Cardiac muscle cell (in vitro differentiated cells and primary cell): ENCODE results near the gene SKI. TPM values are rescaled to one million over a fixed set of nuclear protein-coding genes. Genes with fewer than 3 reads are reported as not detected.
"Not testable (repeated sequence)": the region's sequence is repeated elsewhere in the genome, so short reads cannot be mapped to it uniquely, and the experiment has no call there.

Source experiments
- DNase-seq, 2 donors: peaks; one replicate each; pipeline versions ENCODE4 v3.0.0 to v3.0.0-alpha.2; 2010 to 2017; ENCODE audit warnings: low read depth in 1 of 2, low spot score in 1 of 2
- H3K27ac ChIP-seq: fragments of 200-600 bp; sonication (generic); 2 replicates; pipeline ENCODE4 v1.5.1; 2016
- H3K27me3 ChIP-seq: fragments of 200-600 bp; sonication (generic); 2 replicates; pipeline ENCODE4 v1.6.0; 2016; ENCODE audit warnings: control low read depth
- H3K36me3 ChIP-seq: fragments of 200-600 bp; sonication (generic); 2 replicates; pipeline ENCODE4 v1.5.1; 2016; ENCODE audit warnings: control low read depth
- H3K4me1 ChIP-seq: fragments of 200-600 bp; sonication (generic); 2 replicates; pipeline ENCODE4 v1.8.1; 2017; ENCODE audit warnings: low read depth, mild to moderate bottlenecking, mixed run types
- H3K4me3 ChIP-seq: fragments of 200-600 bp; sonication (generic); 2 replicates; pipeline ENCODE4 v1.5.1; 2016; ENCODE audit warnings: mild to moderate bottlenecking
- H3K9me3 ChIP-seq: fragments of 200-600 bp; sonication (generic); 2 replicates; pipeline ENCODE4 v1.5.1; 2017; ENCODE audit warnings: low read depth, mild to moderate bottlenecking, control low read depth
- polyA plus RNA-seq: library from polyadenylated mRNA; unstranded; fragments of >200 nt; fragmentation: Nextera tagmentation; extraction: Ambion mirVana; gene quantifications from 2 replicates; pipeline ENCODE4 v1.2.1, GENCODE V29; 2016
- total RNA-seq: library from RNA; depleted of rRNA; stranded (reverse); fragments of >200 nt; gene quantifications from 2 replicates; pipeline ENCODE4 v1.2.3, GENCODE V29; 2016
- TF ChIP-seq, protein P1 (sequence below): IDR thresholded peaks from 2 replicates; pipeline ENCODE4 v1.5.1; 2012; ENCODE audit warnings: low read depth, mild to moderate bottlenecking, low read length

SKI gene
- total and polyA plus RNA-seq, 2 experiments from 2014 or later: 2.7 to 31.9 TPM

DNA sequence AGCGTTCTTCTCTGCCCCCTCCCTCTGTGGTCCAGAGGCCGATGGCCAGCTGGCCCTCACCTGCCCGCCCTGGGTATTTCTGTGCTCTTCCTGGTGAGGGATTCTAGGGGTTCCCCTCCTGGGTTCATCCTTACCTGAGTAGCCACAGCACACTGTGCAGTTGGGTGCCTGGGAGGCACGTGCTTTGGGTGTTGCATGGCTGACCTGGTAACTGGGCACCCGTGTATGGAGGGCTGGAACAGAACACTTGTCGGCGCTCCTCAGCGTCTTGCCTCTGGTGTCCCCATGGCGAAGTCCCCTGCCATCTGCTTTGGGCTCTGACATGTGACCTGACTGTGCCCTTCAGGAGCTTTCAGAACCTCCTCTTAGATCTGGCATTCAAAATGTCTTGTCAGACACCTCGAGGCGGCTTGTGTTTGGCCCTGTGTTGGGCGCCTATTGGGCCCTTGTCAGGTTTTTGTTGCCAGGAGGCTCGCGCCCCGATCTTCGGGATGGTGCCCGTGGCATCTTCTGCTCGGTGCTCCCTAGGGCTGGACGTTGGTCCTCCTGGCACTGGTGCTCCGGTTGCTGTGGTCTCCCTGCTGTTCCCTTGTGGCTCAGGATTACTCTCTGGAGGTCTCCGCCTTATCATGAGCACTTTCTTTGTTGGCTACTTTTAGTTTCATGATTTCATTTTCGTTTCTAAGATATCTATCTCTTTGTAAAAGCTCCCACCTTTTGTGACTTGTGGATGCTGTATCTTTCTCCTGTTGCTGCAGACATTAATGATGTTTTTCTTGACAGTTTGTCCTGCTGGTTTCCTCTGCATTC is 28.5 kb downstream of the SKI start:
- H3K4me3 ChIP-seq: no peak overlapping the region
- DNase-seq: no peak
- TF ChIP-seq, protein P1, sequence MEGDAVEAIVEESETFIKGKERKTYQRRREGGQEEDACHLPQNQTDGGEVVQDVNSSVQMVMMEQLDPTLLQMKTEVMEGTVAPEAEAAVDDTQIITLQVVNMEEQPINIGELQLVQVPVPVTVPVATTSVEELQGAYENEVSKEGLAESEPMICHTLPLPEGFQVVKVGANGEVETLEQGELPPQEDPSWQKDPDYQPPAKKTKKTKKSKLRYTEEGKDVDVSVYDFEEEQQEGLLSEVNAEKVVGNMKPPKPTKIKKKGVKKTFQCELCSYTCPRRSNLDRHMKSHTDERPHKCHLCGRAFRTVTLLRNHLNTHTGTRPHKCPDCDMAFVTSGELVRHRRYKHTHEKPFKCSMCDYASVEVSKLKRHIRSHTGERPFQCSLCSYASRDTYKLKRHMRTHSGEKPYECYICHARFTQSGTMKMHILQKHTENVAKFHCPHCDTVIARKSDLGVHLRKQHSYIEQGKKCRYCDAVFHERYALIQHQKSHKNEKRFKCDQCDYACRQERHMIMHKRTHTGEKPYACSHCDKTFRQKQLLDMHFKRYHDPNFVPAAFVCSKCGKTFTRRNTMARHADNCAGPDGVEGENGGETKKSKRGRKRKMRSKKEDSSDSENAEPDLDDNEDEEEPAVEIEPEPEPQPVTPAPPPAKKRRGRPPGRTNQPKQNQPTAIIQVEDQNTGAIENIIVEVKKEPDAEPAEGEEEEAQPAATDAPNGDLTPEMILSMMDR: no peak
- no peaks in the 10 kb centered on the region for H3K36me3 ChIP-seq
- no peaks in the 10 kb centered on the region for H3K27me3 ChIP-seq
- H3K9me3 ChIP-seq: no peaks in the 10 kb centered on the region
- no peak overlapping the region for H3K27ac ChIP-seq
- H3K4me1 ChIP-seq: no peaks in the 10 kb centered on the region

DNA sequence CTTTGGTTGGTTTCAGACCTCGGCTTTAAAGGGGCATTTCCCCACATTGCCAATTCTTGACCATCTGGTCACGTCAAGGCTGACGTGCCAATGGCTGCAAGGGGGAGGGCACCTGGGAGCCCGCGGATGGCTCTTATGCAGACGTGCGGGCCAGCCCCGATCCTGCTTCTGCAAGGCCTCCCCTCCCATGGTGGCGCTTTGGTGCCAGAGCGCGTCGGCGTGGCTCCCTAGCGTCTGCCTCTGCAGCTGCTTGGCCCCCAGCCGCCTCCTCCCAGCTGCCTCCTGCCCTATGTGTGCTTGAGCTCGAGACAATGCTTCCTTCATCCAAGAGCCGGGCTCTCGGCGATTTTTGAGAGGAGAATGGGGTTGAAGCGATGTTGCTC is 29.1 kb downstream of the SKI start:
- peak in 1 of 2 donors; percentile 36 for DNase-seq
- Histone ChIP-seq H3K4me1 (no peaks in the 10 kb centered on the region), H3K27me3 (no peaks in the 10 kb centered on the region), H3K27ac (no peak overlapping the region), H3K4me3 (no peak overlapping the region), H3K9me3 (no peaks in the 10 kb centered on the region), H3K36me3 (no peaks in the 10 kb centered on the region)
- TF ChIP-seq, protein P1: no peak

DNA sequence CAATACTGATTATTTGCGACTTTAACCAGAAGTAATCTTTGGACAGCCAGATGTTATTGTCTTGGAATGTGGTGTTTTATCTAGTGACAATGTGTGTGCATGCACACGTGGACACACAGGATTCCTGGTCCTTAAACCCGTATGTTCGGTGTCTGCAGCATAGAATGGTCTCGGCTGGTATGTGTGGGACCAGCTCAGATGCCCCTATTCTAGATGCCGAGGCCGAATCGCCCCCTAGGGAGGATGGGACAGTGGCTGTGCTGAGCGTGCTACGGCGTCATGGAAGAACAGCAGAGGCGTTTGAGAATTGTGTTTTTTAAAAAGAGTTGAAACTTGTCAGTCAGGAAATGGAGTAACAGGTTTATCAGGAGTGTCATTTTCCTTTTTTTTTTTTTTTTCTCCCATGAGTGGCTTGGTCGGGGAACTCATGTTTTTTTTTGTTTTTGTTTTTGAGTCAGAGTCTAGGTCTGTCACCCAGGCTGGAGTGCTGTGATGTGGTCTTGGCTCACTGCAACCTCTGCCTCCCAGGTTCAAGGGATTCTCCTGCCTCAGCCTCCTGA is 30.1 kb downstream of the SKI start:
- TF ChIP-seq, protein P1: no peak
- no peak overlapping the region for H3K27ac ChIP-seq
- H3K4me3 ChIP-seq: no peak overlapping the region
- H3K9me3 ChIP-seq: no peaks in the 10 kb centered on the region
- DNase-seq: no peak
- H3K36me3 ChIP-seq: no peaks in the 10 kb centered on the region
- no peaks in the 10 kb centered on the region for H3K4me1 ChIP-seq
- no peaks in the 10 kb centered on the region for H3K27me3 ChIP-seq

DNA sequence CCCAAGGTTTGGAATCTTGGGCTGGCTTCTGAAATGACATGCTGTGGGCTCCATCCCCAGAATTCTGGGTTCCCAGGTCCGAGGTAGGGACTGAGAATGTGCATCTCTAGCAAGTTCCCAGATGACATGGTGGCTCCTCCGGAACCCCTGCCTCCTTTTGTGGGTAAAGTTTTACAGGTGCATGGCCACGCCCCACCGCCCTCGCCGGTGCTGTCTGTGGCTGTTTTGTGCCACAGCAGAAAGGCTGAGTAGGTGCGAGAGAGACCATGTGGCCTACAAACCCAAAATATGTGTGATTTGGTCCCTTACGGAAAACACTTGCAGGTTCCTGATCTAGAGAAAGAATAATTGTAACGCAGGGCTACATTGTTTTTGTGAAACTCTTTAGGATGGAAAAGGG is 30.9 kb downstream of the SKI start:
- Histone ChIP-seq H3K4me1 (no peaks in the 10 kb centered on the region), H3K9me3 (no peaks in the 10 kb centered on the region), H3K27me3 (no peaks in the 10 kb centered on the region), H3K27ac (peak overlapping the region; percentile 12), H3K36me3 (no peaks in the 10 kb centered on the region), H3K4me3 (no peak overlapping the region)
- no peak for DNase-seq
- TF ChIP-seq, protein P1: no peak

DNA sequence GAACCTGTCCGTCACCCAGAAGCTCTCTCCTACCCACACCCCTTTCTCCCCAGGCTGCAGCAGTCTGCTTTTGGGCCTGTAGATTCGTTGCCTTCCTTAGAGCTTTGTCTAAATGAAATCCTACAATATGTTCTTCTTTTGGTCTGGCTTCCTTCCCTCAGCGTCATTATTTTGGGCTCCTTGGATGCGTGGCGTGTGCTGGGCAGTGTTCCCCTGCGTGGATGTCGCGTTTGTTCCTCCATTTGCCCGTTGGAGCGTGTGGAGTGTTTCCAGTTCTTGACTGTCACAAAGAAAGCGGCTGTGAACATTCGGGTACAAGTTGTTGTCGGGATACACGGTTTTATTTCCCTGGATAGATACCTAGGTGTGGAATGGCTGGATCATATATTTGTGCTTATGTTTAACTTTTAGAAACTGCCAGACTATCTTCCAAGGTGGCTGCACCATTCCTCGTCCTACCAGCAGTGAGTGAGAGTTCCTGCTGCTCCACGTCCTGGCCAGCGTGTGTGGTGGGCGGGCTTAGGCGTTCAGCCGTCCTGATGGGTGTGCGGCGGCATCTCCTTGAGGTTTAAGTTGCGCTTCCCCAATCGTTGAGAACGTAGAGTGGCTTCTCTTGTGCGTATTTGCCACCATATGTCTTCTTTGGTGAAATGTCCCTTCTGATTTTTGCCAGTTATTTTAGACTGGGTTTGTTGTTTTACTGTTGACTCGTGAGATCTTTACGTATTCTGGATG is 31.7 kb downstream of the SKI start:
- Histone ChIP-seq H3K27ac (no peak overlapping the region), H3K4me1 (no peaks in the 10 kb centered on the region), H3K9me3 (no peaks in the 10 kb centered on the region), H3K4me3 (no peak overlapping the region), H3K27me3 (no peaks in the 10 kb centered on the region), H3K36me3 (no peaks in the 10 kb centered on the region)
- TF ChIP-seq, protein P1: no peak
- no peak for DNase-seq

DNA sequence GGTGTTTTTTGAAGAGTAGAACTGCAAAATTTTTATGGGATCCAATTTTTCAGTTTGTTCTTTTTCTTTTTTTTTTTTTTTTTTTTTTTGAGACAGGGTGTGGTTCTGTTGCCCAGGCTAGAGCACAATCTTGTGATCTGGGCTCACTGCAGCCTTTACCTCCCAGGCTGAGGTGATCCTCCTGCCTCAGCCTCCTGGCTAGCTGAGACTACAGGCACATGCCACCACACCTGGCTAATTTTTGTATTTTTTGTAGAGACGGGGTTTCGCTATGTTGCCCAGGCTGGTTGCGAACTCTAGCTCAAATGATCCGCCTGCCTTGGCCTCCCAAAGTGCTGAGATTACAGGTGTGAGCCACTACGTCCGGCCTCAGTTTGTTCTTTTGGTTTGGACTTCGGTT is 32.4 kb downstream of the SKI start:
- H3K9me3 ChIP-seq, H3K27ac ChIP-seq, H3K4me1 ChIP-seq, H3K27me3 ChIP-seq, H3K36me3 ChIP-seq, DNase-seq, H3K4me3 ChIP-seq: not testable (repeated sequence)
